ENCODE results near the gene SOX9. TPM values are rescaled to one million over a fixed set of nuclear protein-coding genes. Genes with fewer than 3 reads are reported as not detected.
A peak's percentile ranks its signal among the peaks of the same experiment; 100 is the strongest.

SOX9 gene
- total RNA-seq, 3 donors from 2014 or later = 3.0 to 47.7 (median 15.7) TPM

- no peaks in the 10 kb centered on the region for H3K36me3 ChIP-seq
- intact Hi-C loops (cut with DNase I; ENCODE audit: low total_unique reads) = no loop called here
- peak overlapping the region; percentile 31 to 85 (median 73) for H3K4me3 ChIP-seq
- no peak for DNase-seq (ENCODE audit: low spot score in 2 of 2)
- no peaks in the 10 kb centered on the region for H3K4me1 ChIP-seq
- TF ChIP-seq POLR2A (IDR thresholded peaks at IDR 0.05) (no peak), POLR2AphosphoS5 (IDR thresholded peaks at IDR 0.05) (peak in 1 of 3 donors; percentile 26)
- peak overlapping the region; percentile 88 to 92 for H3K27ac ChIP-seq
- H3K9me3 ChIP-seq = no peaks in the 10 kb centered on the region
- peaks cover 0 to 20% of the 10 kb centered on the region in 2 donors for H3K27me3 ChIP-seq
These were observed 3.9 kb upstream of the SOX9 start for GRCh38 chr17:72116661-72117521.

GRCh38 chr17:72117535-72118334 is 3.1 kb upstream of the SOX9 start:
- TF ChIP-seq POLR2AphosphoS5 (IDR thresholded peaks at IDR 0.05) (no peak), POLR2A (IDR thresholded peaks at IDR 0.05) (no peak), CTCF (IDR thresholded peaks at IDR 0.05) (no peak)
- Histone ChIP-seq H3K27me3 (peaks cover 0 to 20% of the 10 kb centered on the region in 2 donors), H3K9me3 (no peaks in the 10 kb centered on the region), H3K4me1 (no peaks in the 10 kb centered on the region), H3K4me3 (peak overlapping the region; percentile 31 to 85 (median 73)), H3K27ac (peak overlapping the region; percentile 88 to 92), H3K36me3 (no peaks in the 10 kb centered on the region)
- intact Hi-C loops (cut with DNase I; ENCODE audit: low total_unique reads) = loop anchor here (2.0 kb wide), 1 partner anchor 59 kb away; no protein-coding TSS in a partner anchor
- DNase-seq (ENCODE audit: low spot score in 2 of 2) = no peak

GRCh38 chr17:72118335-72119076 is 2.3 kb upstream of the SOX9 start:
- intact Hi-C loops (cut with DNase I; ENCODE audit: low total_unique reads) = loop anchor here (2.0 kb wide), 1 partner anchor 60 kb away; no protein-coding TSS in a partner anchor
- H3K27me3 ChIP-seq = peaks cover 0 to 20% of the 10 kb centered on the region in 2 donors
- no peaks in the 10 kb centered on the region for H3K36me3 ChIP-seq
- peak overlapping the region; percentile 88 to 93 for H3K27ac ChIP-seq
- no peaks in the 10 kb centered on the region for H3K9me3 ChIP-seq
- peak overlapping the region; percentile 31 to 85 (median 73) for H3K4me3 ChIP-seq
- peak; percentile 74 to 83 for DNase-seq (ENCODE audit: low spot score in 2 of 2)
- no peaks in the 10 kb centered on the region for H3K4me1 ChIP-seq
- TF ChIP-seq CTCF (IDR thresholded peaks at IDR 0.05) (peak; percentile 80 to 95 (median 90)), POLR2A (IDR thresholded peaks at IDR 0.05) (no peak), POLR2AphosphoS5 (IDR thresholded peaks at IDR 0.05) (peak in 1 of 3 donors; percentile 22)

- intact Hi-C loops (cut with DNase I; ENCODE audit: low total_unique reads) = loop anchor here (2.0 kb wide), 1 partner anchor 60 kb away; no protein-coding TSS in a partner anchor
- H3K4me1 ChIP-seq = no peaks in the 10 kb centered on the region
- TF ChIP-seq POLR2AphosphoS5 (IDR thresholded peaks at IDR 0.05) (no peak), CTCF (IDR thresholded peaks at IDR 0.05) (no peak), POLR2A (IDR thresholded peaks at IDR 0.05) (no peak)
These were observed 1.5 kb upstream of the SOX9 start for GRCh38 chr17:72119077-72119872.

More at GRCh38 chr17:72119077-72119872, 1.5 kb upstream of the SOX9 start:
- Histone ChIP-seq H3K36me3 (no peaks in the 10 kb centered on the region), H3K27ac (peak overlapping the region; percentile 87 to 93), H3K9me3 (no peaks in the 10 kb centered on the region), H3K4me3 (peak overlapping the region in 2 of 3 donors; percentile 73 to 85), H3K27me3 (peaks cover 0 to 20% of the 10 kb centered on the region in 2 donors)
- no peak for DNase-seq (ENCODE audit: low spot score in 2 of 2)

Measured in breast epithelium (tissue), 4 donors.